GM12875 (cell line): ENCODE data around the gene LRRC47.
A peak's percentile ranks its signal among the peaks of the same experiment; 100 is the strongest.

Experiments
- H3K4me3 ChIP-seq: one replicate; pipeline ENCODE4 v1.5.1; 2011; ENCODE audit warnings: low read depth, low read length, control low read depth
- TF ChIP-seq, protein P1 (sequence below): IDR thresholded peaks from 2 replicates; pipeline ENCODE4 v1.5.1; 2011; ENCODE audit warnings: low read depth, mild to moderate bottlenecking, control low read depth, inconsistent platforms, low read length, moderate library complexity, borderline replicate concordance; ENCODE audit not compliant: insufficient read depth

Gene LRRC47

DNA sequence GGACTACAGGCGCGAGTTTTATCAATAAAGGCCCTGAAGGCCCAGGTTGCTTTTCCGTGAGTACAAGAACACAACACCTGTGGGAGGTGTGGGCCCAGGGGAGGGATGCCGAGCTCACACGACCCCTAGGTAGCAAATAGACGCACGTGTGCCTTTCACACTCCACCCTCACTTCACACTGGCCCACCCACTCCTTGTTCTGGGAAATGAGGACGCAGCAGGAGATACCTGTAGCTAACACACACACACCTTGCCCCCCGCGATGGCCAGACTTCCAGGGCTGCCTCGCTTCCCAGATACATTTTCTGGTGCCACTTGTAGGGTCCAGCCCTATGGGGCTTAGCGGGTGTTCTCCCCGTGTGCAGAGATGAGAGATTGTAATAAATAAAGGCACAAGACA lies 48.4 kb downstream of the LRRC47 start:
- TF ChIP-seq, protein P1, sequence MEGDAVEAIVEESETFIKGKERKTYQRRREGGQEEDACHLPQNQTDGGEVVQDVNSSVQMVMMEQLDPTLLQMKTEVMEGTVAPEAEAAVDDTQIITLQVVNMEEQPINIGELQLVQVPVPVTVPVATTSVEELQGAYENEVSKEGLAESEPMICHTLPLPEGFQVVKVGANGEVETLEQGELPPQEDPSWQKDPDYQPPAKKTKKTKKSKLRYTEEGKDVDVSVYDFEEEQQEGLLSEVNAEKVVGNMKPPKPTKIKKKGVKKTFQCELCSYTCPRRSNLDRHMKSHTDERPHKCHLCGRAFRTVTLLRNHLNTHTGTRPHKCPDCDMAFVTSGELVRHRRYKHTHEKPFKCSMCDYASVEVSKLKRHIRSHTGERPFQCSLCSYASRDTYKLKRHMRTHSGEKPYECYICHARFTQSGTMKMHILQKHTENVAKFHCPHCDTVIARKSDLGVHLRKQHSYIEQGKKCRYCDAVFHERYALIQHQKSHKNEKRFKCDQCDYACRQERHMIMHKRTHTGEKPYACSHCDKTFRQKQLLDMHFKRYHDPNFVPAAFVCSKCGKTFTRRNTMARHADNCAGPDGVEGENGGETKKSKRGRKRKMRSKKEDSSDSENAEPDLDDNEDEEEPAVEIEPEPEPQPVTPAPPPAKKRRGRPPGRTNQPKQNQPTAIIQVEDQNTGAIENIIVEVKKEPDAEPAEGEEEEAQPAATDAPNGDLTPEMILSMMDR, result no peak
- peak overlapping the region; percentile 65 for H3K4me3 ChIP-seq

- TF ChIP-seq, protein P1, result no peak
- peak overlapping the region; percentile 65 for H3K4me3 ChIP-seq
Observed at GRCh38 chr1:3747522-3747848, 48.8 kb downstream of the LRRC47 start.

DNA sequence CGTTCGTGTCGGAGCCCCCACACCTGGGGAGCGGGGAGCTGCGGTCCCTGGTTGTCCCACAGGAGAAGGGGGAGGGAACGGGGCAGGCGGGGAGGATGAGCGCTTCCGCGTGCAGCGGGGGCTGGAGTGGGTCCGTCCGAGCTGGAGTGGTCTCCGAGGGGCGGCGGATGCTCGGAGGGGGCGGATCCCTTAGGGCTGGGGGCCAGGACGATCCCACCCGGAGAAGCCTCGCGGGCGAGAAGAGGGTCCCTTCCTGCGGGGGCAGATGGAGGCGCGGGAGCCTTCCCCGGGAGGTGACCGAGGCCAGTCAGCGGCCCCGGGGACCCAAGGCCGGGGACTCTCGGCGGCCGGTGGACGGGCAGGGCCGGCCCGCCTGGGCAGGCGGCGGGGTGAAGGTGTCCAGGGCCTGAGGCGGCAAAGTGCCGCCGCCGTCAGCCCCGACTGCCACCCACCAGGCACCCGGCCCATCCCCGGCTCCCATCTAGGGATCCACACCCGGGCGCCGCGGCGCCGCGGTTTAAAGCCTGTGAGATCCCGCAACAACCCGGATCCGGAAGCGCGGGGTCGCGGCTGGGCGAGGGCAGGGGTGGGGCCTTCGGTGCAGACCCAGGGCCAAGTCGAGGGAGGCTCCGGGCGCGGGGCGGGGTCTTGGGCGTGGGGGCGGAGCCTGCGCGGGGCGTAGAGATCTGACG lies 49.3 kb downstream of the LRRC47 start:
- TF ChIP-seq, protein P1, result no peak
- peak overlapping the region; percentile 65 for H3K4me3 ChIP-seq

DNA sequence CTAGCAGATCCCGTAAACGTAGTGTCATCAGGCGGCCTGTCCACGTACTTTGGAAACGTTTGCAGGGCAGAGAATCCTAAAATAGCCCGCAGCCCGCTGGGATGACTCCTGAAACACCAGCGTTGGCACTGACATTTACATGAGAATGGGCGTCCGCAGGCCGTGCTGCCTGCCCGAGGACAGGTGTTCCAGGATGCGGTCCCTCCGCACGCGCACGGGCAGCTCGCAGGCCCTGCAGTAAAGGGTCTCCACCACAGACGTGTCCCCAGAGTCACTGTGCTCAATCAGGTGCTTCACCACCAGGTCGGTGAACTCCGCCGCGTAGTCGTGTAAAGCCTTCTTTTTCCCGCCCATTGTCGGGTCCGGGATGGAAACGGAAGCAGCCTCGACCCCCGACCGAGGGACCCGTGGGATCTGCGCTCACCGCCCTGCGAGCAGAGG lies 49.9 kb downstream of the LRRC47 start:
- peak overlapping the region; percentile 65 for H3K4me3 ChIP-seq
- TF ChIP-seq, protein P1, result no peak

DNA sequence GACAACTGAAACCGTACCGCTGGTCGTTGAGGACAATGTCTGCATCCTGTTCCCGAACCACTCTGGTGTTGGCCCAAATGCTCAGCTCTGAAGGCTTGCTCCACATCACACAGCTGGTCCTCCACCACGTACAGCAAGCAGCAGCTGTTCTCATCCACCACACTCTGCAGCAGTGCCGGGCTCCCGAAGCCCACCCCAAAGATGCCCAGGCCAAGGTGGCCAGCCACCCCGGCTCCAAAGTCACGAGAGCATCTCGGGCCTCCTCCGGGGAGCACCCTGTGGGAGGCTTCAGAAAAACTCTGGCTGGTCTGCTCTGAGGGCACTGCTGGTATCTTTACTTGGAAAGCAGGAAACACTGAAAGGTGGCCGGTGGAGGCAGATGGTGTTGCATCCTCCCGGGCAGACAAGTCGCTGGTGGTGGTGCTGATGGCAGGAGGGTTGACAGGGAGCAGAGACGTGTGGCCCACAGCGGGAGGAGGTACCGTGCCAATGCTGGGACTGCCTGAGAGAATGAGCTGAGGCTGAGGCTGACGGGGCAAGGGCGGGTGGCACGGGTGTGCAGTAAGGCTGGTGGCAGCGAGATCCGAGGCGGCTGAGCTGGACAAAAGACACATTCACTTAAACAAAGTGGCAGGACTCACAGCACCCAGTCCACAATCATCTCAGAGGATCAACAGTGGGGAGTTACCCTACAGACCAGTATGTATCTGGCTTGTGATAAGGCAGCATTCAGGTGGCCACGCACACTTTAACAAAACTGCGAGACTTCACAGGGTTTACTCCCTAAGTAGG lies 50.5 kb downstream of the LRRC47 start:
- TF ChIP-seq, protein P1, result no peak
- H3K4me3 ChIP-seq, result no peak overlapping the region

DNA sequence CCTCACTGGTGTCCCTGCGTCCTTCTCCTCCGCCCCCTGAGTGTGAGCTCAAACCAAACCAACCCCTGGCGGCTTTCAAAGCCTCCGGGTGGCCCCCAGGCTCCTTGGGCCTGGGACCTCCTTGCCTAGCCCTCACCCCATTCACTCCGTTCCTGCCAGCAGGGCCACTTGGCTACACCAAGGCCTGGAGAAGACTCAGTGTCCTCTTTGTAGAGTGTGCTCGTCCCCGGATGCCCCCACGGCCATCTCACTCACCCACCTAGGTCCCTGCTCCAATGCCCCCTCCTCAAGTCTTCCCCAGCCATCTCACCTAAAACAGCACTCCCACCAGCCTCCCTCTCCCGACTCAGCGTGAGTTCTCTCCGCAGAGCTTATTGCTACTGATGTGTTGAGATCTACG lies 51.2 kb downstream of the LRRC47 start:
- TF ChIP-seq, protein P1, result no peak
- H3K4me3 ChIP-seq, result no peak overlapping the region

DNA sequence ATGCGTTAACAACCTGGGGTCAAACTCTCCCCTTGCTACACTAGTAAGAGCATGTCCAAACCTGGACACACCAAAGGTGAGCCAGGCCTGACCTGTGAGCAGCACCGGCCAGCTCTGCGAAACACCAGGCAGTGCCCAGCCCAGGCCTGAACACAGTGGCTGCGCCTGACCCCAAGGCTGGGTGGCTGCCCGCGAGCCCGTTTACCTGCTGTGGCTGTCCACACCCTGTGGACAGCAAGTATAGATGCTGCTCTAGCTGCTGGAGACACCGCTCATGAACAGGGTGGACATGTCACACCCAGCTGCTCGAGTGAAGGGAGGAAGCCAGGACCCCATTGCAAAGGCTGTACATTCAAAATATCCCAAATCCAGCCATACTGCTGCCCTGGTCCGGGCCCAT lies 51.7 kb downstream of the LRRC47 start:
- H3K4me3 ChIP-seq, result no peak overlapping the region
- TF ChIP-seq, protein P1, result no peak
